K562 (cell line): Measurements from ENCODE around the gene SRC. TPM values are rescaled to one million over a fixed set of nuclear protein-coding genes. Genes with fewer than 3 reads are reported as not detected.

Source experiments
- ATAC-seq: fragments of 200-7000 bp; cut with Tn5 transposase; 3 replicates; pipeline ENCODE4 v1.9.1; 2020; ENCODE audit warnings: moderate library complexity
- BruUV-seq: library from RNA; stranded (reverse); fragments of 400-500 nt; replicated peaks from 2 replicates; lab custom pipeline; 2021; lab: Mats Ljungman, UMichigan
- CTCF ChIA-PET: fragments of 300-600 bp; formaldehyde crosslinking; extraction: SDS; loops from one replicate; lab custom pipeline; 2021; ENCODE audit warnings: low intra/inter-chr PET ratio; lab: Yijun Ruan, JAX
- POLR2A ChIA-PET: fragments of 300-600, 350-650 bp; sonication (Branson Sonifier 250); formaldehyde crosslinking; extraction: SDS; loops from one replicate; lab custom pipeline; 2021; ENCODE audit warnings: antibody characterized with exemption, inconsistent platforms; lab: Yijun Ruan, JAX
- DNase-seq, 4 experiments: peaks; one replicate each; pipeline versions ENCODE4 v3.0.0 to v3.0.0-alpha.2; 2011 to 2018; ENCODE audit warnings: low spot score in 3 of 4, mixed read lengths in 3 of 4; ENCODE audit errors: extremely low read depth in 1 of 4
- FAIRE-seq: peaks from 2 replicates; lab custom pipeline; 2011; peaks lifted over from hg19 to GRCh38; lab: Jason Lieb, UNC
- H2AFZ ChIP-seq: 2 replicates; pipeline ENCODE4 v1.6.0; 2011; ENCODE audit warnings: low read depth, low read length, control low read depth, inconsistent platforms
- H3K27ac ChIP-seq: fragments of 200-600 bp; 3 replicates; pipeline ENCODE4 v1.8.0; 2011; ENCODE audit warnings: low read depth, mild to moderate bottlenecking, control low read depth, inconsistent platforms, low read length, moderate library complexity, mixed read lengths; ENCODE audit errors: extremely low read depth
- H3K27me3 ChIP-seq, 2 experiments: fragments of 300-600 bp in 1 of 2; 2 replicates in 1 of 2; 3 replicates in 1 of 2; pipeline versions ENCODE4 v1.6.0 to v1.8.0; 2011; ENCODE audit warnings: inconsistent platforms in 2 of 2, low read length in 2 of 2, mild to moderate bottlenecking in 1 of 2, mixed read lengths in 1 of 2, moderate library complexity in 1 of 2; ENCODE audit not compliant: control insufficient read depth in 2 of 2, insufficient read depth in 2 of 2
- H3K36me3 ChIP-seq: fragments of 300-600 bp; 3 replicates; pipeline ENCODE4 v1.8.0; 2011; ENCODE audit warnings: mild to moderate bottlenecking, low read length, inconsistent platforms; ENCODE audit not compliant: control insufficient read depth, insufficient read depth
- H3K4me1 ChIP-seq, 2 experiments: fragments of 200-600 bp in 1 of 2; replicated peaks in 1 of 2; 2 replicates in 1 of 2; 3 replicates in 1 of 2; pipeline versions ENCODE4 v1.5.1 to v1.8.0; 2011; ENCODE audit warnings: inconsistent platforms in 2 of 2, low read length in 2 of 2, mild to moderate bottlenecking in 1 of 2, mixed read lengths in 1 of 2, moderate library complexity in 1 of 2; ENCODE audit not compliant: control insufficient read depth in 2 of 2, insufficient read depth in 2 of 2
- H3K4me2 ChIP-seq: 2 replicates; pipeline ENCODE4 v1.6.1; 2011; ENCODE audit warnings: low read length, control low read depth, inconsistent platforms, mixed read lengths; ENCODE audit not compliant: insufficient read depth
- H3K4me3 ChIP-seq: fragments of 200-600 bp; sonication (generic), shearing (Covaris generic); 2 replicates; pipeline ENCODE4 v1.5.1; 2016; ENCODE audit warnings: control low read depth, inconsistent platforms
- H3K79me2 ChIP-seq: fragments of 200-600 bp; 3 replicates; pipeline ENCODE4 v1.8.0; 2011; ENCODE audit warnings: low read length, inconsistent platforms; ENCODE audit not compliant: control insufficient read depth, insufficient read depth
- H3K9ac ChIP-seq, 2 experiments: 2 replicates each; pipeline versions ENCODE4 v1.6.0 to v1.6.1; 2011; ENCODE audit warnings: low read depth in 2 of 2, low read length in 2 of 2, control low read depth in 1 of 2, inconsistent platforms in 1 of 2, mild to moderate bottlenecking in 1 of 2, mixed read lengths in 1 of 2; ENCODE audit not compliant: insufficient read depth in 1 of 2
- H3K9me1 ChIP-seq: one replicate; pipeline ENCODE4 v1.6.0; 2011; ENCODE audit warnings: inconsistent platforms, mild to moderate bottlenecking, low read length, moderate library complexity; ENCODE audit not compliant: control insufficient read depth, insufficient read depth
- H3K9me3 ChIP-seq: replicated peaks from 2 replicates; pipeline ENCODE4 v1.5.1; 2011; ENCODE audit warnings: low read depth, low read length, inconsistent platforms; ENCODE audit not compliant: control insufficient read depth, insufficient read depth
- H4K20me1 ChIP-seq: replicated peaks from 2 replicates; pipeline ENCODE4 v1.6.1; 2011; ENCODE audit warnings: low read length, inconsistent platforms, mixed read lengths; ENCODE audit not compliant: control insufficient read depth, insufficient read depth
- ESRRA ChIP-seq: fragments of 450-650 bp; IDR thresholded peaks from 2 replicates; pipeline ENCODE4 v1.6.1; 2014; ENCODE audit warnings: low read depth, mild to moderate bottlenecking, moderate library complexity, borderline replicate concordance
- FOXO4 ChIP-seq: fragments of 450-650 bp; formaldehyde crosslinking; IDR thresholded peaks from 2 replicates; pipeline ENCODE4 v1.4.0; 2020; ENCODE audit warnings: mild to moderate bottlenecking, moderate library complexity
- GATAD2A ChIP-seq: fragments of 450-650 bp; IDR thresholded peaks from 2 replicates; pipeline ENCODE4 v1.6.1; 2017
- HBP1 ChIP-seq: fragments of 450-650 bp; formaldehyde crosslinking; IDR thresholded peaks from 2 replicates; pipeline ENCODE4 v1.4.0; 2022; ENCODE audit warnings: missing genetic modification characterization
- HLTF ChIP-seq: fragments of 450-650 bp; IDR thresholded peaks from 2 replicates; pipeline ENCODE4 v1.6.1; 2016
- IRF9 ChIP-seq: fragments of 450-650 bp; IDR thresholded peaks from 2 replicates; pipeline ENCODE4 v1.6.1; 2016; ENCODE audit warnings: missing biosample characterization, missing genetic modification characterization
- KDM2B ChIP-seq: fragments of 250-450 bp; sonication (Bioruptor Pico); IDR thresholded peaks from 2 replicates; pipeline ENCODE4 v1.8.0; 2021; ENCODE audit warnings: mild to moderate bottlenecking, moderate library complexity
- MAX ChIP-seq: sonication (generic); formaldehyde crosslinking; IDR thresholded peaks from 2 replicates; pipeline ENCODE4 v1.9.0; 2022; ENCODE audit warnings: mild to moderate bottlenecking, missing genetic modification reagents
- NCOA4 ChIP-seq: fragments of 450-650 bp; IDR thresholded peaks from 2 replicates; pipeline ENCODE4 v1.6.1; 2018; ENCODE audit warnings: mild to moderate bottlenecking; ENCODE audit not compliant: partially characterized antibody
- TCFL5 ChIP-seq: fragments of 250-450 bp; sonication (Bioruptor Pico); conservative IDR thresholded peaks from 2 replicates; pipeline ENCODE4 v1.6.1; 2021; ENCODE audit warnings: mild to moderate bottlenecking, moderate library complexity, matching md5 sums
- UBTF ChIP-seq, 2 experiments: IDR thresholded peaks; 2 replicates each; pipeline ENCODE4 v1.6.1; 2012; ENCODE audit warnings: improper control_type of control experiment in 2 of 2, low read depth in 2 of 2, low read length in 2 of 2, borderline replicate concordance in 1 of 2
- YBX1 ChIP-seq: fragments of 450-650 bp; IDR thresholded peaks from 2 replicates; pipeline ENCODE4 v1.7.1; 2016; ENCODE audit warnings: mild to moderate bottlenecking
- ZNF644 ChIP-seq: fragments of 200-800 bp; sonication (Bioruptor generic); IDR thresholded peaks from 2 replicates; pipeline ENCODE4 v1.6.1; 2016; ENCODE audit warnings: low read depth, missing genetic modification characterization, missing compliant biosample characterization
- ZNF695 ChIP-seq: fragments of 450-650 bp; formaldehyde crosslinking; IDR thresholded peaks from 2 replicates; pipeline ENCODE4 v1.4.0; 2020; ENCODE audit warnings: mild to moderate bottlenecking, moderate library complexity
- WGBS: fragments of 100-300 bp; shearing (Covaris generic); methylation state at CpG from one replicate; pipeline ENCODE4 v1.1.6; 2016; ENCODE audit warnings: low coverage, mixed read lengths; ENCODE audit not compliant: insufficient coverage; ENCODE audit errors: missing lambda C conversion rate; 5-methylcytosine and 5-hydroxymethylcytosine counted together
- in situ Hi-C: fragments of 300-500 bp; cut with MboI; formaldehyde crosslinking; loops from 4 replicates; pipeline ENCODE4 v1.15.0; 2018; ENCODE audit warnings: inconsistent platforms, mixed read lengths
- intact Hi-C: fragments of 100-400 bp; cut with micrococcal nuclease; formaldehyde crosslinking; loops from 2 replicates; pipeline ENCODE4 v1.14.2; 2022
- polyA plus RNA-seq, 8 experiments: library from polyadenylated mRNA; depleted of rRNA in 4 of 8; stranded (reverse) in 5 of 8; unstranded in 3 of 8; fragments of >200 nt; fragmentation: Nextera tagmentation in 2 of 8; fragmentation: Illumina TruSeq in 1 of 8; extraction: Ambion mirVana in 2 of 8; extraction: Trizol in 1 of 8; gene quantifications; 2 replicates each; pipeline versions ENCODE4 v1.2.1 to v1.2.3, GENCODE V29; 2011 to 2014; ENCODE audit warnings: inconsistent platforms in 1 of 8, missing spikeins in 1 of 8
- total RNA-seq, 7 experiments: library from RNA; depleted of rRNA in 6 of 7; stranded (reverse); fragments of >200 nt in 6 of 7; fragmentation: Illumina TruSeq in 2 of 7; extraction: Trizol in 2 of 7; gene quantifications; 2 replicates each; pipeline versions ENCODE4 v1.2.1 to v1.2.3, GENCODE V29; 2011 to 2021; ENCODE audit warnings: low replicate concordance in 1 of 7

Gene SRC
- total and polyA plus RNA-seq, 9 of the 15 experiments (the other 6 are each of a cell fraction or from before 2014, with no cell fraction given) = 0.06 to 8.5 (median 3.1) TPM

GRCh38 chr20:37315021-37315451 lies 30.9 kb upstream of the SRC start:
- no peaks in the 10 kb centered on the region for H3K9me3 ChIP-seq
- no peak for FAIRE-seq
- peaks cover 49% of the 10 kb centered on the region for H3K36me3 ChIP-seq
- H3K27me3 ChIP-seq = no peaks in the 10 kb centered on the region
- H3K4me1 ChIP-seq = peaks cover 30 to 45% of the 10 kb centered on the region in 2 experiments
- peaks cover 3% of the 10 kb centered on the region for H3K9me1 ChIP-seq
- BruUV-seq = no TSS peak
- intact Hi-C loops (no loop called here), in situ Hi-C loops (no loop called here)
- H2AFZ ChIP-seq = no peak overlapping the region
- H3K9ac ChIP-seq = no peak overlapping the region
- no peak overlapping the region for H3K4me2 ChIP-seq
- DNase-seq = peak in 1 of 4 experiments; percentile 20
- H3K79me2 ChIP-seq = no peaks in the 10 kb centered on the region; the same call in 2 of the 3 replicates
- no peak overlapping the region for H3K27ac ChIP-seq
- 77% methylated on average over 11 of the region's 12 CpGs for WGBS
- ChIA-PET POLR2A (interaction anchor here (0.6 to 2.0 kb wide), 2 partner anchors 64 to 70 kb away, joined by 3 to 5 read pairs; no protein-coding TSS in a partner anchor), CTCF (no interaction called here)
- H4K20me1 ChIP-seq = peaks cover 3% of the 10 kb centered on the region; the same call in 1 of the 2 replicates
- ATAC-seq = no peak; the same call in 2 of the 3 replicates
- no peak overlapping the region for H3K4me3 ChIP-seq
- TF ChIP-seq ZNF695 (CRISPR knock-in tag) (no peak), MAX (no peak), FOXO4 (CRISPR knock-in tag) (no peak), ESRRA (no peak), IRF9 (tag) (no peak), HLTF (no peak), NCOA4 (no peak), HBP1 (CRISPR knock-in tag) (no peak), UBTF (IDR thresholded peaks at IDR 0.05; ENCODE audit: borderline replicate concordance in 1 of 2, low read depth in 2 of 2, low read length in 2 of 2) (no peak), TCFL5 (CRISPR knock-in tag) (no peak), YBX1 (no peak), KDM2B (CRISPR knock-in tag) (no peak), GATAD2A (no peak), ZNF644 (tag) (no peak)
